ENCODE measurements around the gene CCM2.

Gene CCM2

DNA sequence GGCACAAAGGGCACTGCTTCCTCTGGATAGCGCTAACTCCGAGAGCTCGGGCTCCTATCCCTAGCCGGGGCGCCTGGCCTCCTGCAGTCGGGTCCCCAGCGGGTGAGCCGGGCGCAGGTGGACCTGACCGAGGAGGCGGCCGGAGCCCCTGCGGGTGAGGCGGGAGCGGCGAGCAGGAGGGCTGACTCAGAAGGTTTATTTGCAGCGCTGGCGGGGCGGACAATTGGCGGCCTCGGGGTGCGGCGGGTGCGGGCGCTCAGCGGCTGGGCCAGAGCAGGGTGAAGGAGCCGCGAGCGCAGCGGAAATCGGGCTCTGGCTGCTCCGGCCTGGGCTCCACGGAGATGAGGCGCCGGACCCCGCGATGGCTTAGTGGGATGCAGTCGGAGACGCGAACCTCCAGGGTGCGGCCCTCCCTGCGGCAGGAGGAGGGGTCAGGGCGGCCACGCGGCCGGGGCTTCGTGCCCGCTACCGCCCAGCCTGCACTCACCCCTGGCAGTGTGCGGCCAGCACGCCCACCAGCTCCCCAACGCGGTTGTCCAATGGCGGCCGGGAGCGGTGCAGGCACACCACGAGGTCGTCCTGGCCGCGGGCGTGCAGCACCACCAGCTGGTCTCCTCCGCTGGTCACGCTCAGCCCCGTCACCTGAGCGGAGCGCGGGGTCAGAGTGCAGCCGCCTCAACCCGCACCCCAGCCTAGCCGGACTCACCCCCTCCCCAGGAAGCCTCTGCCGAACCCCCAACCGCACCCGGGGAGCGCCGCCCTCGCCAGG is 37.3 kb upstream of the CCM2 start:
- TF ChIP-seq CTCF (conservative IDR thresholded peaks at IDR 0.05; ENCODE audit: low read depth, low read length): no peak
- no peaks in the 10 kb centered on the region for H4K20me1 ChIP-seq (ENCODE audit: insufficient read depth)
- no peak overlapping the region for H3K4me3 ChIP-seq (IDR thresholded peaks at IDR 0.05; ENCODE audit: insufficient read depth, low read depth, low read length)
- no peak overlapping the region for H3K9ac ChIP-seq
- H3K27ac ChIP-seq: no peak overlapping the region
- no peaks in the 10 kb centered on the region for H3K79me2 ChIP-seq (ENCODE audit: insufficient read depth, low read depth)
- H3K4me1 ChIP-seq (ENCODE audit: low read depth, poor library complexity, severe bottlenecking): peaks cover 34% of the 10 kb centered on the region
- no peak overlapping the region for H2AFZ ChIP-seq (ENCODE audit: low read depth)
- no peaks in the 10 kb centered on the region for H3K36me3 ChIP-seq (ENCODE audit: insufficient read depth)
- 0 out of 2 replicates have a peak, but pooled peaks cover 4% of the 10 kb centered on the region for H3K27me3 ChIP-seq (ENCODE audit: insufficient read depth, low read depth)
- no peak overlapping the region for H3K4me2 ChIP-seq

DNA sequence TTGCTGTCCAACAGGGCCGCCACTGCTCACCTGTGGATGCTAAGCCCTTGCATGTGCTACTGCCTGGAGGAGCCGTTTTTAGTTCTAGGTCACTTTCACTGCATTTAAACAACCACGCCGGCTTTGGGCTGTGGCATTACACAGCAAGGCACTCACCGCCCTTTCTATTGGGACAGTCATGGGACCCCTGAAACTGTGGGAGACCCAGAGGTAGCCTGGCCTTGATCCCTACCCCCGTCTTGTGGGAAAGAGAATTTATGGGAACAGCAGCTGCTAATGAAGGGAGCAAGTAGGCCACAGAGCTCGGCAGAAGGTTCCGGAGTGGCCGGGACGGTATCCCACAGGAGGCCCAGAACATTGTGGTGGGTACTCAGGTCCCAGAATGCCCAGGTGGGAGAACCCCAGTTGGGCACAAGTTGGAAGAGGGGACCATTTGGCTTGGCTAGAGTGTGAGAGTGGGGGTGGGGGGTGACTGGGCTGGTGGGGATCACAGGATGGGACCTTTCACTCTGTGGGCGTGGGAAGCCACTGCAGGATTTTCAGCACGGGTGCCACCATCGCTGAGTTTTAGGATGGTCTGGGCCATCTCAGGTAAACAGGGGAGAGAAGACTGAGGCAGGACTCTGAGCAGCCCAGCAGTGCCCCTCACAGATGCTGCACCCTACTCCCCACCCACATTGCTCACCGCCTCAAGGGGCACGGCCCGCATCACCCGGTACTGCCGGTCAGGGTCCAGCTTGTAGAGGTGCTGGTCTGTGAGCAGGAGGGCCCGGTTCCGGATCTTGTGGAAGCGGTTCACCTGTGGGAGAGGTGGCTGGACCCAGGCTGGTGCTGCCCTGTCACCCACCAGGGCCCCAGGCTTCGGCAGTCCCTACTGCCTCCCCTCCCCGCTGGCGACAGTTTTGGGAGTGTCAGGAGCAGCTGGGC is 36.4 kb upstream of the CCM2 start:
- H3K27me3 ChIP-seq (ENCODE audit: insufficient read depth, low read depth): 0 out of 2 replicates have a peak, but pooled peaks cover 4% of the 10 kb centered on the region
- no peaks in the 10 kb centered on the region for H3K79me2 ChIP-seq (ENCODE audit: insufficient read depth, low read depth)
- H3K4me1 ChIP-seq (ENCODE audit: low read depth, poor library complexity, severe bottlenecking): peaks cover 33% of the 10 kb centered on the region
- no peaks in the 10 kb centered on the region for H3K36me3 ChIP-seq (ENCODE audit: insufficient read depth)
- no peak overlapping the region for H3K4me2 ChIP-seq
- H2AFZ ChIP-seq (ENCODE audit: low read depth): no peak overlapping the region
- TF ChIP-seq CTCF (conservative IDR thresholded peaks at IDR 0.05; ENCODE audit: low read depth, low read length): no peak
- H3K9ac ChIP-seq: no peak overlapping the region
- H3K4me3 ChIP-seq (IDR thresholded peaks at IDR 0.05; ENCODE audit: insufficient read depth, low read depth, low read length): no peak overlapping the region
- no peaks in the 10 kb centered on the region for H4K20me1 ChIP-seq (ENCODE audit: insufficient read depth)
- no peak overlapping the region for H3K27ac ChIP-seq

- Histone ChIP-seq H3K4me3 (IDR thresholded peaks at IDR 0.05; ENCODE audit: insufficient read depth, low read depth, low read length) (no peak overlapping the region), H3K4me1 (ENCODE audit: low read depth, poor library complexity, severe bottlenecking) (peaks cover 33% of the 10 kb centered on the region), H3K9ac (no peak overlapping the region), H3K27me3 (ENCODE audit: insufficient read depth, low read depth) (0 out of 2 replicates have a peak, but pooled peaks cover 4% of the 10 kb centered on the region), H3K79me2 (ENCODE audit: insufficient read depth, low read depth) (no peaks in the 10 kb centered on the region), H2AFZ (ENCODE audit: low read depth) (no peak overlapping the region), H4K20me1 (ENCODE audit: insufficient read depth) (no peaks in the 10 kb centered on the region), H3K36me3 (ENCODE audit: insufficient read depth) (no peaks in the 10 kb centered on the region), H3K4me2 (no peak overlapping the region), H3K27ac (no peak overlapping the region)
- no peak; the same call in 1 of the 2 replicates for TF ChIP-seq CTCF (conservative IDR thresholded peaks at IDR 0.05; ENCODE audit: low read depth, low read length)
Measured at GRCh38 chr7:44964384-44964830, 35.6 kb upstream of the CCM2 start.

- no peaks in the 10 kb centered on the region for H4K20me1 ChIP-seq (ENCODE audit: insufficient read depth)
- peaks cover 33% of the 10 kb centered on the region for H3K4me1 ChIP-seq (ENCODE audit: low read depth, poor library complexity, severe bottlenecking)
- H3K9ac ChIP-seq: no peak overlapping the region
- H2AFZ ChIP-seq (ENCODE audit: low read depth): no peak overlapping the region
- TF ChIP-seq CTCF (conservative IDR thresholded peaks at IDR 0.05; ENCODE audit: low read depth, low read length): no peak
- H3K4me3 ChIP-seq (IDR thresholded peaks at IDR 0.05; ENCODE audit: insufficient read depth, low read depth, low read length): no peak overlapping the region
- H3K79me2 ChIP-seq (ENCODE audit: insufficient read depth, low read depth): no peaks in the 10 kb centered on the region
- H3K27me3 ChIP-seq (ENCODE audit: insufficient read depth, low read depth): 0 out of 2 replicates have a peak, but pooled peaks cover 4% of the 10 kb centered on the region
- H3K4me2 ChIP-seq: no peak overlapping the region
- no peak overlapping the region for H3K27ac ChIP-seq
- H3K36me3 ChIP-seq (ENCODE audit: insufficient read depth): no peaks in the 10 kb centered on the region
Measured at GRCh38 chr7:44964831-44965440, 35.1 kb upstream of the CCM2 start.

All from KMS-11 (cell line).